H1 (cell line): ENCODE measurements around the gene CHAC1. TPM values are rescaled to one million over a fixed set of nuclear protein-coding genes. Genes with fewer than 3 reads are reported as not detected.

Experiments used
- CTCF ChIA-PET: fragments of 300-600 bp; sonication (Branson Sonifier 250); formaldehyde crosslinking; loops from one replicate; lab custom pipeline; 2021; ENCODE audit not compliant: partially characterized antibody; lab: Charles Lee
- POLR2A ChIA-PET: fragments of 300-600 bp; sonication (Branson Sonifier 250); formaldehyde crosslinking; loops from one replicate; lab custom pipeline; 2021; ENCODE audit warnings: inconsistent platforms; ENCODE audit not compliant: partially characterized antibody; lab: Charles Lee
- DNase-seq, 2 experiments: peaks; one replicate each; pipeline versions ENCODE4 v3.0.0 to v3.0.0-alpha.2; 2010 to 2022; ENCODE audit warnings: low spot score in 2 of 2, low read depth in 1 of 2, mixed read lengths in 1 of 2
- FAIRE-seq: peaks from 2 replicates; lab custom pipeline; 2011; peaks lifted over from hg19 to GRCh38; lab: Jason Lieb, UNC
- H2AFZ ChIP-seq: 2 replicates; pipeline ENCODE4 v1.8.1; 2012; ENCODE audit warnings: low read length, inconsistent platforms
- H2AK5ac ChIP-seq: 2 replicates; pipeline ENCODE4 v1.6.1; 2013; ENCODE audit warnings: low read depth, low read length
- H2BK120ac ChIP-seq: replicated peaks from 2 replicates; pipeline ENCODE3; 2013; ENCODE audit warnings: low read depth, low read length, inconsistent platforms
- H2BK12ac ChIP-seq: 2 replicates; pipeline ENCODE4 v1.6.1; 2013; ENCODE audit warnings: low read depth, low read length
- H2BK15ac ChIP-seq: 2 replicates; pipeline ENCODE4 v1.6.1; 2013; ENCODE audit warnings: low read length
- H2BK20ac ChIP-seq: 2 replicates; pipeline ENCODE4 v1.6.1; 2013; ENCODE audit warnings: low read length
- H2BK5ac ChIP-seq: 2 replicates; pipeline ENCODE4 v1.6.1; 2013; ENCODE audit warnings: low read depth, low read length
- H3K14ac ChIP-seq: 2 replicates; pipeline ENCODE4 v1.6.1; 2013; ENCODE audit warnings: inconsistent platforms; ENCODE audit not compliant: insufficient read length
- H3K18ac ChIP-seq: 2 replicates; pipeline ENCODE4 v1.6.1; 2013; ENCODE audit warnings: low read length; ENCODE audit errors: extremely low read depth
- H3K23ac ChIP-seq: 2 replicates; pipeline ENCODE4 v1.6.1; 2013; ENCODE audit warnings: inconsistent platforms; ENCODE audit not compliant: insufficient read length
- H3K23me2 ChIP-seq: 2 replicates; pipeline ENCODE4 v1.6.1; 2013; ENCODE audit warnings: low read depth, low read length
- H3K27ac ChIP-seq: 2 replicates; pipeline ENCODE4 v1.6.1; 2011; ENCODE audit warnings: low read depth, low read length, inconsistent platforms
- H3K27me3 ChIP-seq, 4 experiments: replicated peaks in 1 of 4; 1 replicate in 1 of 4; 2 replicates in 3 of 4; pipeline versions ENCODE4 v1.6.1 to v1.8.1; 2011 to 2013; ENCODE audit warnings: low read length in 3 of 4, mild to moderate bottlenecking in 3 of 4, inconsistent platforms in 2 of 4, mixed read lengths in 2 of 4, moderate library complexity in 1 of 4; ENCODE audit not compliant: control insufficient read depth in 3 of 4, insufficient read depth in 3 of 4; ENCODE audit errors: extremely low read depth in 1 of 4
- H3K36me3 ChIP-seq, 4 experiments: 2 replicates each; pipeline versions ENCODE4 v1.6.1 to v1.8.1; 2011 to 2013; ENCODE audit warnings: mild to moderate bottlenecking in 4 of 4, low read length in 3 of 4, moderate library complexity in 2 of 4, control low read depth in 1 of 4, inconsistent platforms in 1 of 4; ENCODE audit not compliant: insufficient read depth in 4 of 4, control insufficient read depth in 2 of 4
- H3K4ac ChIP-seq: replicated peaks from 2 replicates; pipeline ENCODE3; 2013; ENCODE audit warnings: low read length, low read depth, mixed read lengths, inconsistent platforms; ENCODE audit not compliant: insufficient read length
- H3K4me1 ChIP-seq, 4 experiments: replicated peaks in 1 of 4; 1 replicate in 1 of 4; 2 replicates in 3 of 4; pipeline versions ENCODE4 v1.6.1 to v1.8.1; 2011 to 2013; ENCODE audit warnings: low read length in 3 of 4, inconsistent platforms in 2 of 4, mixed read lengths in 1 of 4; ENCODE audit not compliant: insufficient read depth in 4 of 4, control insufficient read depth in 3 of 4
- H3K4me2 ChIP-seq, 2 experiments: 2 replicates each; pipeline versions ENCODE4 v1.6.1 to v1.8.1; 2011 to 2013; ENCODE audit warnings: low read depth in 2 of 2, low read length in 2 of 2, control low read depth in 1 of 2, inconsistent platforms in 1 of 2, mild to moderate bottlenecking in 1 of 2; ENCODE audit not compliant: insufficient read depth in 1 of 2
- H3K4me3 ChIP-seq, 4 experiments: fragments of 200-600, 300-600 bp in 1 of 4; sonication (generic), shearing (Covaris generic), sonication (Bioruptor Twin) in 1 of 4; 2 replicates each; pipeline versions ENCODE4 v1.5.1 to v1.8.1; 2011 to 2016; ENCODE audit warnings: low read length in 4 of 4, low read depth in 3 of 4, control low read depth in 2 of 4, inconsistent platforms in 2 of 4, mild to moderate bottlenecking in 2 of 4, mixed read lengths in 1 of 4, moderate library complexity in 1 of 4; ENCODE audit not compliant: insufficient read depth in 2 of 4; ENCODE audit errors: extremely low read depth in 1 of 4
- H3K56ac ChIP-seq: replicated peaks from 2 replicates; pipeline ENCODE3; 2013; ENCODE audit warnings: low read depth, mild to moderate bottlenecking, mixed read lengths, low read length, inconsistent platforms; ENCODE audit not compliant: insufficient read length
- H3K79me1 ChIP-seq: 2 replicates; pipeline ENCODE4 v1.6.1; 2013; ENCODE audit warnings: low read depth, low read length, control low read depth
- H3K79me2 ChIP-seq, 2 experiments: 2 replicates each; pipeline versions ENCODE4 v1.6.1 to v1.8.1; 2012 to 2013; ENCODE audit warnings: low read length in 2 of 2, mild to moderate bottlenecking in 2 of 2, inconsistent platforms in 1 of 2; ENCODE audit not compliant: insufficient read depth in 2 of 2, control insufficient read depth in 1 of 2
- H3K9ac ChIP-seq, 4 experiments: replicated peaks in 1 of 4; 1 replicate in 1 of 4; 2 replicates in 3 of 4; pipeline versions ENCODE4 v1.6.1 to v1.8.1; 2011 to 2013; ENCODE audit warnings: low read depth in 3 of 4, low read length in 3 of 4, control low read depth in 2 of 4, mild to moderate bottlenecking in 2 of 4, moderate library complexity in 2 of 4, inconsistent platforms in 1 of 4; ENCODE audit errors: extremely low read depth in 1 of 4
- H3K9me3 ChIP-seq, 2 experiments: 2 replicates each; pipeline versions ENCODE4 v1.6.1 to v1.8.1; 2012 to 2013; ENCODE audit warnings: mild to moderate bottlenecking in 2 of 2, moderate library complexity in 2 of 2, control low read depth in 1 of 2, inconsistent platforms in 1 of 2, low read depth in 1 of 2, low read length in 1 of 2, mixed read lengths in 1 of 2; ENCODE audit not compliant: insufficient read depth in 2 of 2
- H4K20me1 ChIP-seq, 2 experiments: replicated peaks in 1 of 2; 2 replicates each; pipeline versions ENCODE3 to v1.8.1; 2011 to 2013; ENCODE audit warnings: inconsistent platforms in 2 of 2, low read length in 2 of 2, mild to moderate bottlenecking in 1 of 2; ENCODE audit not compliant: insufficient read depth in 2 of 2, control insufficient read depth in 1 of 2
- H4K5ac ChIP-seq: 2 replicates; pipeline ENCODE4 v1.6.1; 2013; ENCODE audit warnings: low read length, low read depth, mixed read lengths, inconsistent platforms; ENCODE audit not compliant: insufficient read length
- H4K8ac ChIP-seq: 2 replicates; pipeline ENCODE4 v1.8.0; 2013; ENCODE audit warnings: mild to moderate bottlenecking, moderate library complexity, low read length, inconsistent platforms; ENCODE audit not compliant: insufficient read depth; ENCODE audit errors: extremely low read depth
- H4K91ac ChIP-seq: replicated peaks from 2 replicates; pipeline ENCODE3; 2013; ENCODE audit warnings: low read length, mixed read lengths, inconsistent platforms; ENCODE audit not compliant: insufficient read length
- EGR1 ChIP-seq: IDR thresholded peaks from 2 replicates; pipeline ENCODE4 v1.6.1; 2011; ENCODE audit warnings: low read depth, low read length, borderline replicate concordance
- MAX ChIP-seq: IDR thresholded peaks from 2 replicates; pipeline ENCODE4 v1.6.1; 2012; ENCODE audit warnings: inconsistent platforms
- SIRT6 ChIP-seq: IDR thresholded peaks from one replicate; pipeline ENCODE4 v1.7.1; 2012; ENCODE audit warnings: low read length, inconsistent platforms
- WGBS, 2 experiments: shearing (Covaris generic) in 1 of 2; methylation state at CpG; one replicate each; pipeline versions ENCODE4 v1.1.6 to v1.1.7; 2013 to 2015; ENCODE audit warnings: low lambda C conversion rate in 2 of 2, mixed read lengths in 2 of 2, inconsistent platforms in 1 of 2, low coverage in 1 of 2, missing lambda C conversion rate in 1 of 2; ENCODE audit not compliant: insufficient replicate concordance in 2 of 2, insufficient coverage in 1 of 2, insufficient read length in 1 of 2; ENCODE audit errors: extremely low coverage in 1 of 2, missing lambda C conversion rate in 1 of 2; 5-methylcytosine and 5-hydroxymethylcytosine counted together
- polyA plus RNA-seq, 7 experiments: library from polyadenylated mRNA; depleted of rRNA in 3 of 7; stranded (reverse) in 5 of 7; unstranded in 2 of 7; fragments of >200 nt in 5 of 7; fragments of 200-250 nt in 2 of 7; gene quantifications; 1 replicate in 5 of 7; 2 replicates in 1 of 7; 4 replicates in 1 of 7; pipeline versions ENCODE4 v1.2.1 to v1.2.3, GENCODE V29; 2011 to 2013; ENCODE audit warnings: missing spikeins in 2 of 7, mixed read lengths in 2 of 7
- total RNA-seq: library from RNA; stranded (reverse); fragmentation: NEBNext Ultra II Directional; extraction: Animal tissue kit (Norgen Biotek cat#: 25700); gene quantifications from 2 replicates; pipeline ENCODE4 v1.2.1, GENCODE V29; 2021

CHAC1 gene
- total and polyA plus RNA-seq, 2 of the 8 experiments (the other 6 are each of a cell fraction or from before 2014, with no cell fraction given), result 34.3 to 159 TPM

GRCh38 chr15:40906991-40907802, 46.1 kb upstream of the CHAC1 start:
- Histone ChIP-seq H3K4me3 (peak overlapping the region in 3 of 4 experiments; percentile 25 to 62 (median 47); a peak in 5 of 8 replicates), H2AK5ac (no peak overlapping the region; the same call in 1 of the 2 replicates), H3K36me3 (peaks cover 6 to 19% (median 10%) of the 10 kb centered on the region in 4 experiments; a peak in 5 of 8 replicates), H3K56ac (no peak overlapping the region), H3K27me3 (no peaks in the 10 kb centered on the region; a peak in 1 of 7 replicates), H3K18ac (no peak overlapping the region), H3K9me3 (no peaks in the 10 kb centered on the region), H4K8ac (no peak overlapping the region), H3K23me2 (peaks cover 6% of the 10 kb centered on the region; the same call in 1 of the 2 replicates), H4K5ac (no peak overlapping the region), H2BK120ac (no peak overlapping the region), H3K23ac (no peak overlapping the region), H3K79me2 (no peaks in the 10 kb centered on the region), H2AFZ (no peak overlapping the region), H3K4me2 (peak overlapping the region; percentile 45 to 92), H3K9ac (no peak overlapping the region), H4K91ac (no peak overlapping the region), H3K79me1 (no peaks in the 10 kb centered on the region), H3K14ac (no peak overlapping the region), H3K4ac (no peak overlapping the region), H2BK12ac (no peak overlapping the region), H2BK20ac (no peak overlapping the region), H2BK5ac (no peak overlapping the region; the same call in 1 of the 2 replicates), H3K27ac (no peak overlapping the region)
- 62% methylated on average over 21 of the region's 22 CpGs; no CpG with 5 or more reads in 1 of the 2 experiments for WGBS, 2 experiments
- POLR2A ChIA-PET, result interaction anchor here (0.8 to 11.5 kb wide), 12 partner anchors 8 to 151 kb away, joined by 3 to 209 read pairs (median 5); partner anchors contain the start of genes CHAC1, DLL4 and VPS18
- CTCF ChIA-PET, result interaction anchor here (0.6 to 20.6 kb wide), 21 partner anchors 11 to 889 kb away, joined by 3 to 619 read pairs (median 17); partner anchors contain the start of genes CHAC1, DLL4 and VPS18
- DNase-seq, result no peak
- TF ChIP-seq MAX, result 0 out of 2 replicates have a peak, but pooled peaks have one; percentile 13
- TF ChIP-seq EGR1, result peak; percentile 45; the same call in 1 of the 2 replicates
- no peak for TF ChIP-seq SIRT6
- TF ChIP-seq, all 59 proteins: peak for 2
- peaks cover 0 to 18% (median 12%) of the 10 kb centered on the region in 4 experiments; a peak in 6 of 7 replicates for H3K4me1 ChIP-seq
- H4K20me1 ChIP-seq, result peaks cover 15 to 16% of the 10 kb centered on the region in 2 experiments
- H2BK15ac ChIP-seq, result 0 out of 2 replicates have a peak overlapping the region, but pooled peaks have one; percentile 61
- FAIRE-seq, result no peak
